CD14-positive monocyte (primary cell): ENCODE results near the gene KDM1B. TPM values are rescaled to one million over a fixed set of nuclear protein-coding genes. Genes with fewer than 3 reads are reported as not detected.
A peak's percentile ranks its signal among the peaks of the same experiment; 100 is the strongest.

Experiments
- DNase-seq, 3 donors: peaks; one replicate each; pipeline ENCODE4 v3.0.0-alpha.2; 2011 to 2022
- H2AFZ ChIP-seq: 2 replicates; pipeline ENCODE4 v1.6.0; 2012; ENCODE audit warnings: mild to moderate bottlenecking, low read depth, low read length, inconsistent platforms; ENCODE audit not compliant: insufficient read depth, poor library complexity, severe bottlenecking
- H3K27ac ChIP-seq, 2 donors: 1 replicate in 1 of 2; 2 replicates in 1 of 2; pipeline ENCODE4 v1.5.1; 2012 to 2013; ENCODE audit warnings: low read length in 2 of 2, control low read depth in 1 of 2, inconsistent platforms in 1 of 2, low read depth in 1 of 2, mild to moderate bottlenecking in 1 of 2
- H3K27me3 ChIP-seq, 2 donors: one replicate each; pipeline versions ENCODE4 v1.6.0 to v1.6.1; 2011 to 2013; ENCODE audit warnings: low read length in 2 of 2; ENCODE audit not compliant: control insufficient read depth in 2 of 2, insufficient read depth in 2 of 2
- H3K36me3 ChIP-seq, 2 donors: replicated peaks in 1 of 2; 1 replicate in 1 of 2; 2 replicates in 1 of 2; pipeline versions ENCODE4 v1.5.1 to v1.6.1; 2012 to 2013; ENCODE audit warnings: low read length in 2 of 2, control low read depth in 1 of 2, inconsistent platforms in 1 of 2, mild to moderate bottlenecking in 1 of 2; ENCODE audit not compliant: insufficient read depth in 2 of 2, control insufficient read depth in 1 of 2
- H3K4me1 ChIP-seq, 2 donors: 1 replicate in 1 of 2; 2 replicates in 1 of 2; pipeline versions ENCODE4 v1.5.1 to v1.6.1; 2012 to 2013; ENCODE audit warnings: low read length in 2 of 2, control low read depth in 1 of 2, inconsistent platforms in 1 of 2, mild to moderate bottlenecking in 1 of 2, moderate library complexity in 1 of 2; ENCODE audit not compliant: insufficient read depth in 2 of 2, control insufficient read depth in 1 of 2
- H3K4me2 ChIP-seq: replicated peaks from 2 replicates; pipeline ENCODE3; 2012; ENCODE audit warnings: low read length, moderate library complexity, mild to moderate bottlenecking; ENCODE audit not compliant: poor library complexity, severe bottlenecking; ENCODE audit errors: extremely low read depth
- H3K4me3 ChIP-seq, 3 experiments: fragments of 200-600 bp in 1 of 3; sonication (generic) in 1 of 3; replicated peaks in 1 of 3; 1 replicate in 2 of 3; 2 replicates in 1 of 3; pipeline ENCODE4 v1.5.1; 2011 to 2013; ENCODE audit warnings: low read length in 3 of 3, mild to moderate bottlenecking in 3 of 3, control low read depth in 2 of 3, low read depth in 2 of 3, inconsistent platforms in 1 of 3, moderate library complexity in 1 of 3
- H3K79me2 ChIP-seq: 2 replicates; pipeline ENCODE4 v1.6.0; 2012; ENCODE audit warnings: mild to moderate bottlenecking, control low read depth, inconsistent platforms, low read length, moderate library complexity; ENCODE audit not compliant: insufficient read depth
- H3K9ac ChIP-seq: 2 replicates; pipeline ENCODE4 v1.6.0; 2017; ENCODE audit warnings: low read length, mild to moderate bottlenecking; ENCODE audit not compliant: insufficient read depth, poor library complexity, severe bottlenecking
- H3K9me3 ChIP-seq, 2 donors: replicated peaks in 1 of 2; 1 replicate in 1 of 2; 2 replicates in 1 of 2; pipeline versions ENCODE4 v1.5.1 to v1.6.1; 2012 to 2013; ENCODE audit warnings: low read length in 2 of 2, control low read depth in 1 of 2; ENCODE audit not compliant: control insufficient read depth in 1 of 2, insufficient read depth in 1 of 2
- H4K20me1 ChIP-seq: 2 replicates; pipeline ENCODE4 v1.6.0; 2012; ENCODE audit warnings: mild to moderate bottlenecking, low read length, control low read depth, moderate library complexity; ENCODE audit not compliant: insufficient read depth
- H3K27ac Mint-ChIP-seq, 7 donors: one replicate each; pipeline ENCODE4 v1.8.0; 2020; ENCODE audit warnings: mild to moderate bottlenecking in 7 of 7, mixed read lengths in 7 of 7, moderate library complexity in 6 of 7, inconsistent platforms in 2 of 7
- H3K27me3 Mint-ChIP-seq, 3 donors: one replicate each; pipeline ENCODE4 v1.8.0; 2021 to 2022; ENCODE audit warnings: low read depth in 3 of 3, mild to moderate bottlenecking in 3 of 3, mixed read lengths in 3 of 3, moderate library complexity in 3 of 3, inconsistent platforms in 1 of 3
- H3K36me3 Mint-ChIP-seq, 2 donors: one replicate each; pipeline ENCODE4 v1.8.0; 2020; ENCODE audit warnings: mixed read lengths in 2 of 2, inconsistent platforms in 1 of 2, mild to moderate bottlenecking in 1 of 2
- H3K4me1 Mint-ChIP-seq: one replicate; pipeline ENCODE4 v1.8.0; 2020; ENCODE audit warnings: mild to moderate bottlenecking, mixed read lengths
- H3K4me3 Mint-ChIP-seq, 2 donors: one replicate each; pipeline ENCODE4 v1.8.0; 2020; ENCODE audit warnings: mild to moderate bottlenecking in 2 of 2, mixed read lengths in 2 of 2, moderate library complexity in 1 of 2
- H3K9me3 Mint-ChIP-seq, 7 donors: one replicate each; pipeline ENCODE4 v1.8.0; 2020 to 2022; ENCODE audit warnings: mixed read lengths in 7 of 7, mild to moderate bottlenecking in 6 of 7, moderate library complexity in 6 of 7, inconsistent platforms in 2 of 7
- CTCF ChIP-seq: fragments of 200-600 bp; IDR thresholded peaks from one replicate; pipeline ENCODE4 v1.8.0; 2022; ENCODE audit warnings: antibody characterized with exemption, mild to moderate bottlenecking
- WGBS: methylation state at CpG from one replicate; pipeline ENCODE4 v1.1.5; 2013; ENCODE audit warnings: missing lambda C conversion rate; ENCODE audit not compliant: insufficient coverage; 5-methylcytosine and 5-hydroxymethylcytosine counted together
- intact Hi-C, 2 donors: fragments of 100-400 bp; cut with micrococcal nuclease; formaldehyde crosslinking; loops; one replicate each; pipeline versions ENCODE4 v1.15.0 to v1.15.1; 2023
- polyA plus RNA-seq, 3 donors: library from polyadenylated mRNA; depleted of rRNA in 1 of 3; unstranded in 2 of 3; stranded (reverse) in 1 of 3; fragments of 300-500 nt in 2 of 3; fragments of >200 nt in 1 of 3; fragmentation: Illumina TruSeq in 2 of 3; gene quantifications; 1 replicate in 2 of 3; 2 replicates in 1 of 3; pipeline ENCODE4 v1.2.3, GENCODE V29; 2012 to 2021

Gene KDM1B
- polyA plus RNA-seq, 3 donors = 4.4 to 50.8 (median 24.1) TPM

DNA sequence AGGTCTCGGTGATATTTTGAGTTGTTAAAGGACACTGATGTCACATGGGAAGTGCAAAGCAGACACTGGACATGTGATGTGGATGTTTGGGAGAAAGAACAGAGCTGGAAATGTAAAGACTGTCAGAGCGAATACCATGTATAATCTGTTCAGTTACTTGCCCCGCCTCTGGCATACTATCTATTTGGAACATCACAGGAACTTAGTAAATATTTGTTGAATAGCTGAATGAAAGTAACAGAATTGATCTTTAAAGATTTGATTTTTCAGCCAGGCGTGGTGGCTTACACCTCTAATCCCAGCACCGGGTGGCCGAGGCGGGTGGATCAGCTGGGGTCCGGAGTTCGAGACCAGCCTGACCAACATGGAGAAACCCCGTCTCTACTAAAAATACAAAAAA lies 19.0 kb upstream of the KDM1B start:
- Mint-ChIP-seq H3K36me3 (peaks cover 78 to 97% of the 10 kb centered on the region in 2 donors), H3K4me3 (no peak overlapping the region), H3K27me3 (no peaks in the 10 kb centered on the region), H3K4me1 (no peaks in the 10 kb centered on the region), H3K27ac (no peak overlapping the region), H3K9me3 (no peaks in the 10 kb centered on the region)
- 91% methylated on average over 4 of the region's 10 CpGs for WGBS
- Histone ChIP-seq H3K27ac (no peak overlapping the region), H3K9ac (no peak overlapping the region), H3K4me3 (no peak overlapping the region), H3K27me3 (no peaks in the 10 kb centered on the region), H3K4me2 (no peak overlapping the region), H3K36me3 (peaks cover 79 to 100% of the 10 kb centered on the region in 2 donors), H2AFZ (no peak overlapping the region), H3K4me1 (no peaks in the 10 kb centered on the region), H3K79me2 (no peaks in the 10 kb centered on the region), H3K9me3 (no peaks in the 10 kb centered on the region), H4K20me1 (no peaks in the 10 kb centered on the region)
- DNase-seq = no peak
- no peak for TF ChIP-seq CTCF
- intact Hi-C loops = no loop called here

DNA sequence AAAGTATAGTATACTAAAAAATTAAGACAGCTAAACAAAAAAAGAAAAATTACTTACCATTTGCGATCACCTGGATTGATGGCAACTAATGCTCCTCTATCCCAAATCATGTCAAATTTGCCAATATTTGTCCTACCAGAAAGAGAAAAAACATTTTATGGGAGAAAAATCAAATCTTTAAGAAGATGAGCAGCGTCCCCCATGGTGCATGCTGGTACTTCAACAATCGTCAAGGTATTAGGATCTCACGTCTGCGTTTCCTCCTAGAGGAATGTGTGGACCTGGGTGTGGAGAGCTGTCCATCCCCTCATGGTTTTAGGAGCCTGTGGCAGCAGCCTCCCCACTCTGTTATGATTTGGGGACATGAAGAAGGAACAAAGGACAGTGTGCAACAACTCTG lies 16.3 kb upstream of the KDM1B start:
- Histone ChIP-seq H3K4me2 (no peak overlapping the region), H3K27ac (no peak overlapping the region), H3K27me3 (no peaks in the 10 kb centered on the region), H3K79me2 (no peaks in the 10 kb centered on the region), H3K9me3 (no peaks in the 10 kb centered on the region), H2AFZ (no peak overlapping the region), H3K4me3 (no peak overlapping the region), H3K36me3 (peaks cover 82 to 99% of the 10 kb centered on the region in 2 donors), H3K4me1 (no peaks in the 10 kb centered on the region), H3K9ac (no peak overlapping the region), H4K20me1 (no peaks in the 10 kb centered on the region)
- no peak overlapping the region for H3K27ac Mint-ChIP-seq
- H3K27me3 Mint-ChIP-seq = no peaks in the 10 kb centered on the region
- H3K4me3 Mint-ChIP-seq = peak overlapping the region in 1 of 2 donors; percentile 2
- no peaks in the 10 kb centered on the region for H3K9me3 Mint-ChIP-seq
- WGBS = 96% methylated on average over 4 of the region's 5 CpGs
- DNase-seq = no peak
- no peak for TF ChIP-seq CTCF
- intact Hi-C loops = no loop called here
- peaks cover 79 to 96% of the 10 kb centered on the region in 2 donors for H3K36me3 Mint-ChIP-seq
- no peaks in the 10 kb centered on the region for H3K4me1 Mint-ChIP-seq
